GM23338 (cell line): ENCODE results near the gene SEMA6D. TPM values are rescaled to one million over a fixed set of nuclear protein-coding genes. Genes with fewer than 3 reads are reported as not detected.

ENCODE experiments used
- ATAC-seq: fragments of 200-7000 bp; cut with Tn5 transposase; 3 replicates; pipeline ENCODE4 v1.9.1; 2020
- DNase-seq: peaks from one replicate; pipeline ENCODE4 v3.0.0-alpha.2; 2015; ENCODE audit warnings: low spot score
- H2AFZ ChIP-seq: fragments of 200-600 bp; sonication (generic); 2 replicates; pipeline ENCODE4 v1.8.0; 2016; ENCODE audit warnings: antibody characterized with exemption, mild to moderate bottlenecking, moderate library complexity
- H3F3A ChIP-seq: fragments of 200-600 bp; sonication (generic); replicated peaks from 2 replicates; pipeline ENCODE4 v1.8.0; 2017; ENCODE audit warnings: antibody characterized with exemption, mixed run types, low read depth
- H3K27ac ChIP-seq: fragments of 200-600 bp; sonication (generic); 2 replicates; pipeline ENCODE4 v1.6.1; 2016; ENCODE audit warnings: low read depth
- H3K27me3 ChIP-seq: fragments of 200-600 bp; sonication (generic); 2 replicates; pipeline ENCODE4 v1.8.0; 2016; ENCODE audit warnings: mild to moderate bottlenecking, mixed run types, moderate library complexity; ENCODE audit not compliant: insufficient read depth
- H3K36me3 ChIP-seq: fragments of 200-600 bp; sonication (generic); 2 replicates; pipeline ENCODE4 v1.8.0; 2016; ENCODE audit warnings: mild to moderate bottlenecking; ENCODE audit not compliant: insufficient read depth
- H3K4me1 ChIP-seq: fragments of 200-600 bp; sonication (generic); 2 replicates; pipeline ENCODE4 v1.8.0; 2016; ENCODE audit warnings: mild to moderate bottlenecking, moderate library complexity; ENCODE audit not compliant: insufficient read depth
- H3K4me2 ChIP-seq: fragments of 200-600 bp; sonication (generic); 2 replicates; pipeline ENCODE4 v1.7.1; 2017; ENCODE audit warnings: mixed run types
- H3K4me3 ChIP-seq: fragments of 200-600 bp; sonication (generic); 2 replicates; pipeline ENCODE4 v1.6.1; 2016; ENCODE audit warnings: mixed run types
- H3K79me2 ChIP-seq: fragments of 200-600 bp; sonication (generic); replicated peaks from 2 replicates; pipeline ENCODE4 v1.8.0; 2017; ENCODE audit warnings: mild to moderate bottlenecking; ENCODE audit not compliant: insufficient read depth
- H3K9me2 ChIP-seq: fragments of 200-600 bp; sonication (generic); 2 replicates; pipeline ENCODE4 v1.8.0; 2017; ENCODE audit not compliant: insufficient read depth
- H4K20me1 ChIP-seq: fragments of 200-600 bp; sonication (generic); replicated peaks from 2 replicates; pipeline ENCODE4 v1.8.0; 2017; ENCODE audit warnings: mild to moderate bottlenecking; ENCODE audit not compliant: insufficient read depth
- H3K27ac Mint-ChIP-seq: 2 replicates; pipeline ENCODE4 v1.8.0; 2020; ENCODE audit warnings: inconsistent platforms, mild to moderate bottlenecking, moderate library complexity, mixed read lengths
- H3K27me3 Mint-ChIP-seq: 3 replicates; pipeline ENCODE4 v1.8.0; 2022; ENCODE audit warnings: low read depth, mild to moderate bottlenecking, moderate library complexity, mixed read lengths, inconsistent platforms; ENCODE audit not compliant: insufficient read depth, poor library complexity
- H3K36me3 Mint-ChIP-seq: 3 replicates; pipeline ENCODE4 v1.8.0; 2021; ENCODE audit warnings: low read depth, mild to moderate bottlenecking, inconsistent platforms, moderate library complexity, mixed read lengths
- H3K4me1 Mint-ChIP-seq: 3 replicates; pipeline ENCODE4 v1.8.0; 2020; ENCODE audit warnings: mild to moderate bottlenecking, inconsistent platforms, mixed read lengths
- H3K4me3 Mint-ChIP-seq: 3 replicates; pipeline ENCODE4 v1.8.0; 2021; ENCODE audit warnings: moderate library complexity, mild to moderate bottlenecking, inconsistent platforms, mixed read lengths
- H3K9me3 Mint-ChIP-seq: 3 replicates; pipeline ENCODE4 v1.8.0; 2020; ENCODE audit warnings: moderate library complexity, mild to moderate bottlenecking, inconsistent platforms, mixed read lengths
- CREB1 ChIP-seq: fragments of 250-450 bp; sonication (Bioruptor Pico); IDR thresholded peaks from 2 replicates; pipeline ENCODE4 v1.5.0; 2020; ENCODE audit warnings: low read depth, mild to moderate bottlenecking, moderate library complexity
- CTCF ChIP-seq, 2 experiments: fragments of 200-600 bp in 1 of 2; sonication (generic) in 1 of 2; conservative IDR thresholded peaks; 2 replicates each; pipeline versions ENCODE4 v1.5.1 to v1.6.1; 2016 to 2017; ENCODE audit warnings: antibody characterized with exemption in 2 of 2, low read depth in 2 of 2, mild to moderate bottlenecking in 2 of 2, moderate library complexity in 1 of 2
- ETS1 ChIP-seq: IDR thresholded peaks from 2 replicates; pipeline ENCODE4 v1.6.1; 2016; ENCODE audit warnings: antibody characterized with exemption
- EZH2 ChIP-seq: fragments of 200-600 bp; sonication (generic); IDR thresholded peaks from one replicate; pipeline ENCODE4 v1.8.0; 2017; ENCODE audit warnings: antibody characterized with exemption, mild to moderate bottlenecking, low read depth; ENCODE audit not compliant: unreplicated experiment
- EZH2phosphoT487 ChIP-seq: fragments of 200-600 bp; sonication (generic); IDR thresholded peaks from one replicate; pipeline ENCODE4 v1.8.1; 2018; ENCODE audit warnings: antibody characterized with exemption; ENCODE audit not compliant: unreplicated experiment
- JUNB ChIP-seq: IDR thresholded peaks from one replicate; pipeline ENCODE4 v1.6.1; 2016; ENCODE audit warnings: antibody characterized with exemption; ENCODE audit not compliant: unreplicated experiment
- NANOG ChIP-seq: IDR thresholded peaks from 2 replicates; pipeline ENCODE4 v1.6.1; 2016; ENCODE audit warnings: antibody characterized with exemption, borderline replicate concordance
- POLR2AphosphoS5 ChIP-seq: IDR thresholded peaks from 2 replicates; pipeline ENCODE4 v1.6.1; 2016; ENCODE audit warnings: antibody characterized with exemption, low read depth
- REST ChIP-seq: IDR thresholded peaks from one replicate; pipeline ENCODE4 v1.6.1; 2018; ENCODE audit warnings: antibody characterized with exemption; ENCODE audit not compliant: unreplicated experiment
- STAT1 ChIP-seq: IDR thresholded peaks from one replicate; pipeline ENCODE4 v1.6.1; 2016; ENCODE audit warnings: antibody characterized with exemption; ENCODE audit not compliant: unreplicated experiment
- ZNF114 ChIP-seq: fragments of 250-450 bp; sonication (Bioruptor Pico); IDR thresholded peaks from 2 replicates; pipeline ENCODE4 v1.5.0; 2020; ENCODE audit warnings: mild to moderate bottlenecking, moderate library complexity
- ZNF331 ChIP-seq: fragments of 250-450 bp; sonication (Bioruptor Pico); IDR thresholded peaks from 2 replicates; pipeline ENCODE4 v1.5.0; 2020; ENCODE audit warnings: low read depth, mild to moderate bottlenecking, moderate library complexity
- polyA plus RNA-seq: library from polyadenylated mRNA; unstranded; fragments of >200 nt; fragmentation: Nextera tagmentation; extraction: Ambion mirVana; gene quantifications from 2 replicates; pipeline ENCODE4 v1.2.1, GENCODE V29; 2016
- total RNA-seq: library from RNA; depleted of rRNA; stranded (reverse); fragments of >200 nt; shearing (Covaris generic); gene quantifications from 2 replicates; pipeline ENCODE4 v1.2.3, GENCODE V29; 2014

SEMA6D gene
- total and polyA plus RNA-seq, 2 experiments from 2014 or later = 0.37 to 0.97 TPM

- Histone ChIP-seq H3K36me3 (no peaks in the 10 kb centered on the region), H4K20me1 (no peaks in the 10 kb centered on the region), H3K4me1 (peaks cover 10% of the 10 kb centered on the region), H3K79me2 (no peaks in the 10 kb centered on the region), H3K27me3 (no peaks in the 10 kb centered on the region), H3K9me2 (no peaks in the 10 kb centered on the region), H2AFZ (no peak overlapping the region), H3K4me3 (no peak overlapping the region), H3K27ac (no peak overlapping the region), H3F3A (no peaks in the 10 kb centered on the region), H3K4me2 (no peak overlapping the region)
- no peak overlapping the region for H3K4me3 Mint-ChIP-seq
- no peak overlapping the region for H3K27ac Mint-ChIP-seq
- TF ChIP-seq ZNF114 (no peak), CREB1 (CRISPR knock-in tag) (no peak), STAT1 (no peak), POLR2AphosphoS5 (no peak)
- ATAC-seq (no peak), DNase-seq (no peak)
- H3K4me1 Mint-ChIP-seq = peaks cover 28% of the 10 kb centered on the region
- H3K9me3 Mint-ChIP-seq = no peaks in the 10 kb centered on the region
- H3K36me3 Mint-ChIP-seq = no peaks in the 10 kb centered on the region
- H3K27me3 Mint-ChIP-seq = peaks cover 2% of the 10 kb centered on the region
These were observed 101.9 kb downstream of the SEMA6D start for GRCh38 chr15:47819158-47819557.

GRCh38 chr15:47820057-47820746 lies 102.9 kb downstream of the SEMA6D start:
- no peak for DNase-seq
- no peak overlapping the region for H3K4me2 ChIP-seq
- no peak overlapping the region for H3K4me3 Mint-ChIP-seq
- TF ChIP-seq ETS1 = no peak
- TF ChIP-seq ZNF331 (CRISPR knock-in tag) = no peak
- no peak for TF ChIP-seq REST
- no peak for TF ChIP-seq JUNB
- TF ChIP-seq CTCF (conservative IDR thresholded peaks at IDR 0.05; ENCODE audit: low read depth in 2 of 2) = no peak
- no peak for TF ChIP-seq STAT1
- TF ChIP-seq NANOG = no peak
- TF ChIP-seq EZH2phosphoT487 = no peak
- TF ChIP-seq POLR2AphosphoS5 = no peak
- no peak for TF ChIP-seq CREB1 (CRISPR knock-in tag)
- no peak for TF ChIP-seq EZH2
- no peak for TF ChIP-seq ZNF114

More at GRCh38 chr15:47820057-47820746, 102.9 kb downstream of the SEMA6D start:
- no peak overlapping the region for H2AFZ ChIP-seq
- Mint-ChIP-seq H3K9me3 (no peaks in the 10 kb centered on the region), H3K27ac (no peak overlapping the region; the same call in 1 of the 2 replicates), H3K4me1 (peaks cover 28% of the 10 kb centered on the region), H3K36me3 (no peaks in the 10 kb centered on the region), H3K27me3 (peaks cover 2% of the 10 kb centered on the region)
- no peak overlapping the region for H3K27ac ChIP-seq
- H3F3A ChIP-seq = no peaks in the 10 kb centered on the region
- no peaks in the 10 kb centered on the region for H3K27me3 ChIP-seq
- H3K79me2 ChIP-seq = no peaks in the 10 kb centered on the region
- H3K9me2 ChIP-seq = no peaks in the 10 kb centered on the region
- H3K4me1 ChIP-seq = peaks cover 10% of the 10 kb centered on the region
- H4K20me1 ChIP-seq = no peaks in the 10 kb centered on the region
- H3K4me3 ChIP-seq = no peak overlapping the region
- ATAC-seq = no peak
- no peaks in the 10 kb centered on the region for H3K36me3 ChIP-seq
